ENCODE measurements around the gene KLF16. TPM values are rescaled to one million over a fixed set of nuclear protein-coding genes. Genes with fewer than 3 reads are reported as not detected.

The KLF16 gene
- total and polyA plus RNA-seq, 2 experiments from 2014 or later, result 8.9 to 20.2 TPM

DNA sequence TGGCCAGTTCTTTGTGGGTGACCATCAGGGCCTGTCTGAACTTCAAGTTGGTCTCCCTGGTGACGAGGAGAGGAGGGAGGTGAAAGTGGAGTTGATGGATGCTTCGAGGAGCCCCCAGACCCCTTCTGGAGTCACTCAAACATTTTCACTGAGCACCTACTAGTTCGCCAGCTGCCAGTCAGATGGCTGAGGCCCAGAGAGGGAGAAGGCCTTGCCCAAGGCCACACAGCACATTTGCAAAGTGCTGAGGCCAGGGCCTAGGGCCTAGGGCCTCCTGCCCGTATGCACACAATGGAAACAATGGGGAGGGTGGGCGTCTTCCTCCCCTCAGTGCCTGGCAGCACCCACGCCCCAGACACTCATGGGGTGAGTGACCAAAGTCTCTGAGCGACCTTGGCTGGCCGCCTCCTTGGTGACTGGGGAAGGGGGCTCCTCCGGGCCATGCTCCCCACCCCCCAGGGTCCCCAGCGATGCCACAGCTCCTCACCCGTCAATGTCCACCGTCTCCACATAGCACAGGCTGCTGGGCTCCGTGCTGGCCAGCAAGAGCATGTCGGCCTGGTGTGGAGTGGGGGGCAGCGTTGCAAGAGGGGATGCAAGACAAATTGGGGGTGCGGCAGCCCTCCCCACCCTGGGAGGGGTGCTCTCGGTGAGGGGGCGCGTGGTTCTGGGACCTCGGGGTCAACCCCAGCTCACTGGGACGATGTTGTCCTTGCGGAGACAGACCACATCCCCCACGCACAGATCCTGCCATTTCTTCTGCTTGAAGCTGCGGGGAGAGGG is 57.8 kb downstream of the KLF16 start:
- no peak overlapping the region for H3K4me3 ChIP-seq
- DNase-seq (ENCODE audit: low spot score) (no peak), ATAC-seq (no peak)
- H3K27me3 Mint-ChIP-seq (ENCODE audit: insufficient read depth, low read depth, poor library complexity), result peaks cover 14% of the 10 kb centered on the region
- H3K9me3 Mint-ChIP-seq, result no peaks in the 10 kb centered on the region
- no peak overlapping the region for H3K27ac Mint-ChIP-seq
- no peaks in the 10 kb centered on the region for H3K9me2 ChIP-seq (ENCODE audit: insufficient read depth)
- H3K27ac ChIP-seq (ENCODE audit: low read depth), result no peak overlapping the region
- H3K27me3 ChIP-seq (ENCODE audit: insufficient read depth), result no peaks in the 10 kb centered on the region
- H3K4me3 Mint-ChIP-seq, result no peak overlapping the region
- H3K36me3 Mint-ChIP-seq (ENCODE audit: low read depth), result no peaks in the 10 kb centered on the region
- H2AFZ ChIP-seq, result no peak overlapping the region
- no peaks in the 10 kb centered on the region for H3K36me3 ChIP-seq (ENCODE audit: insufficient read depth)
- no peaks in the 10 kb centered on the region for H3K4me1 Mint-ChIP-seq
- no peak overlapping the region for H3K4me2 ChIP-seq
- no peaks in the 10 kb centered on the region for H3F3A ChIP-seq (replicated peaks; ENCODE audit: low read depth)
- TF ChIP-seq POLR2AphosphoS5 (IDR thresholded peaks at IDR 0.05; ENCODE audit: low read depth) (no peak), ZNF331 (CRISPR knock-in tag; IDR thresholded peaks at IDR 0.05; ENCODE audit: low read depth) (no peak)
- TF ChIP-seq, protein P1, sequence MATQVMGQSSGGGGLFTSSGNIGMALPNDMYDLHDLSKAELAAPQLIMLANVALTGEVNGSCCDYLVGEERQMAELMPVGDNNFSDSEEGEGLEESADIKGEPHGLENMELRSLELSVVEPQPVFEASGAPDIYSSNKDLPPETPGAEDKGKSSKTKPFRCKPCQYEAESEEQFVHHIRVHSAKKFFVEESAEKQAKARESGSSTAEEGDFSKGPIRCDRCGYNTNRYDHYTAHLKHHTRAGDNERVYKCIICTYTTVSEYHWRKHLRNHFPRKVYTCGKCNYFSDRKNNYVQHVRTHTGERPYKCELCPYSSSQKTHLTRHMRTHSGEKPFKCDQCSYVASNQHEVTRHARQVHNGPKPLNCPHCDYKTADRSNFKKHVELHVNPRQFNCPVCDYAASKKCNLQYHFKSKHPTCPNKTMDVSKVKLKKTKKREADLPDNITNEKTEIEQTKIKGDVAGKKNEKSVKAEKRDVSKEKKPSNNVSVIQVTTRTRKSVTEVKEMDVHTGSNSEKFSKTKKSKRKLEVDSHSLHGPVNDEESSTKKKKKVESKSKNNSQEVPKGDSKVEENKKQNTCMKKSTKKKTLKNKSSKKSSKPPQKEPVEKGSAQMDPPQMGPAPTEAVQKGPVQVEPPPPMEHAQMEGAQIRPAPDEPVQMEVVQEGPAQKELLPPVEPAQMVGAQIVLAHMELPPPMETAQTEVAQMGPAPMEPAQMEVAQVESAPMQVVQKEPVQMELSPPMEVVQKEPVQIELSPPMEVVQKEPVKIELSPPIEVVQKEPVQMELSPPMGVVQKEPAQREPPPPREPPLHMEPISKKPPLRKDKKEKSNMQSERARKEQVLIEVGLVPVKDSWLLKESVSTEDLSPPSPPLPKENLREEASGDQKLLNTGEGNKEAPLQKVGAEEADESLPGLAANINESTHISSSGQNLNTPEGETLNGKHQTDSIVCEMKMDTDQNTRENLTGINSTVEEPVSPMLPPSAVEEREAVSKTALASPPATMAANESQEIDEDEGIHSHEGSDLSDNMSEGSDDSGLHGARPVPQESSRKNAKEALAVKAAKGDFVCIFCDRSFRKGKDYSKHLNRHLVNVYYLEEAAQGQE (IDR thresholded peaks at IDR 0.05; ENCODE audit: unreplicated experiment), result no peak
- H4K20me1 ChIP-seq (replicated peaks; ENCODE audit: insufficient read depth), result no peaks in the 10 kb centered on the region
- H3K4me1 ChIP-seq (ENCODE audit: insufficient read depth), result no peaks in the 10 kb centered on the region
- no peaks in the 10 kb centered on the region for H3K79me2 ChIP-seq (replicated peaks; ENCODE audit: insufficient read depth)

DNA sequence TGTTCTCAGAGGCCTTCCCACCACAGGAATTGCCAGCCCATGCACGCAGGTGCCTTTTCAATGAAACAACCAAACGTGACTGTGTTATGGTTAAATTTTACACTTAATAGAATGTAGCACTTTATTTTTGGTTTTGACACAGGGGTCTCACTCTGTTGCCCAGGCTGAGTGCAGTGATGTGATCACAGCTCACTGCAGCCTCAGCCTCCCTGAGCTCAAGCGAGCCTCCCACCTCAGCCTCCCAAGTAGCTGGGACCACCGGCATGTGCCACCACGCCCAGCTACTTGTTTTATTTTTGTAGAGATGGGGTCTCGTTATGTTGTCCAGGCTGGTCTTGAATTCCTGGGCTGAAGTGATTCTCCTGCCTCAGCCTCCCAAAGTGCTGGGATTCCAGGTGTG is 58.5 kb downstream of the KLF16 start:
- no peak for DNase-seq (ENCODE audit: low spot score)
- H3K4me3 ChIP-seq, result no peak overlapping the region
- no peak for ATAC-seq
- TF ChIP-seq, protein P2, sequence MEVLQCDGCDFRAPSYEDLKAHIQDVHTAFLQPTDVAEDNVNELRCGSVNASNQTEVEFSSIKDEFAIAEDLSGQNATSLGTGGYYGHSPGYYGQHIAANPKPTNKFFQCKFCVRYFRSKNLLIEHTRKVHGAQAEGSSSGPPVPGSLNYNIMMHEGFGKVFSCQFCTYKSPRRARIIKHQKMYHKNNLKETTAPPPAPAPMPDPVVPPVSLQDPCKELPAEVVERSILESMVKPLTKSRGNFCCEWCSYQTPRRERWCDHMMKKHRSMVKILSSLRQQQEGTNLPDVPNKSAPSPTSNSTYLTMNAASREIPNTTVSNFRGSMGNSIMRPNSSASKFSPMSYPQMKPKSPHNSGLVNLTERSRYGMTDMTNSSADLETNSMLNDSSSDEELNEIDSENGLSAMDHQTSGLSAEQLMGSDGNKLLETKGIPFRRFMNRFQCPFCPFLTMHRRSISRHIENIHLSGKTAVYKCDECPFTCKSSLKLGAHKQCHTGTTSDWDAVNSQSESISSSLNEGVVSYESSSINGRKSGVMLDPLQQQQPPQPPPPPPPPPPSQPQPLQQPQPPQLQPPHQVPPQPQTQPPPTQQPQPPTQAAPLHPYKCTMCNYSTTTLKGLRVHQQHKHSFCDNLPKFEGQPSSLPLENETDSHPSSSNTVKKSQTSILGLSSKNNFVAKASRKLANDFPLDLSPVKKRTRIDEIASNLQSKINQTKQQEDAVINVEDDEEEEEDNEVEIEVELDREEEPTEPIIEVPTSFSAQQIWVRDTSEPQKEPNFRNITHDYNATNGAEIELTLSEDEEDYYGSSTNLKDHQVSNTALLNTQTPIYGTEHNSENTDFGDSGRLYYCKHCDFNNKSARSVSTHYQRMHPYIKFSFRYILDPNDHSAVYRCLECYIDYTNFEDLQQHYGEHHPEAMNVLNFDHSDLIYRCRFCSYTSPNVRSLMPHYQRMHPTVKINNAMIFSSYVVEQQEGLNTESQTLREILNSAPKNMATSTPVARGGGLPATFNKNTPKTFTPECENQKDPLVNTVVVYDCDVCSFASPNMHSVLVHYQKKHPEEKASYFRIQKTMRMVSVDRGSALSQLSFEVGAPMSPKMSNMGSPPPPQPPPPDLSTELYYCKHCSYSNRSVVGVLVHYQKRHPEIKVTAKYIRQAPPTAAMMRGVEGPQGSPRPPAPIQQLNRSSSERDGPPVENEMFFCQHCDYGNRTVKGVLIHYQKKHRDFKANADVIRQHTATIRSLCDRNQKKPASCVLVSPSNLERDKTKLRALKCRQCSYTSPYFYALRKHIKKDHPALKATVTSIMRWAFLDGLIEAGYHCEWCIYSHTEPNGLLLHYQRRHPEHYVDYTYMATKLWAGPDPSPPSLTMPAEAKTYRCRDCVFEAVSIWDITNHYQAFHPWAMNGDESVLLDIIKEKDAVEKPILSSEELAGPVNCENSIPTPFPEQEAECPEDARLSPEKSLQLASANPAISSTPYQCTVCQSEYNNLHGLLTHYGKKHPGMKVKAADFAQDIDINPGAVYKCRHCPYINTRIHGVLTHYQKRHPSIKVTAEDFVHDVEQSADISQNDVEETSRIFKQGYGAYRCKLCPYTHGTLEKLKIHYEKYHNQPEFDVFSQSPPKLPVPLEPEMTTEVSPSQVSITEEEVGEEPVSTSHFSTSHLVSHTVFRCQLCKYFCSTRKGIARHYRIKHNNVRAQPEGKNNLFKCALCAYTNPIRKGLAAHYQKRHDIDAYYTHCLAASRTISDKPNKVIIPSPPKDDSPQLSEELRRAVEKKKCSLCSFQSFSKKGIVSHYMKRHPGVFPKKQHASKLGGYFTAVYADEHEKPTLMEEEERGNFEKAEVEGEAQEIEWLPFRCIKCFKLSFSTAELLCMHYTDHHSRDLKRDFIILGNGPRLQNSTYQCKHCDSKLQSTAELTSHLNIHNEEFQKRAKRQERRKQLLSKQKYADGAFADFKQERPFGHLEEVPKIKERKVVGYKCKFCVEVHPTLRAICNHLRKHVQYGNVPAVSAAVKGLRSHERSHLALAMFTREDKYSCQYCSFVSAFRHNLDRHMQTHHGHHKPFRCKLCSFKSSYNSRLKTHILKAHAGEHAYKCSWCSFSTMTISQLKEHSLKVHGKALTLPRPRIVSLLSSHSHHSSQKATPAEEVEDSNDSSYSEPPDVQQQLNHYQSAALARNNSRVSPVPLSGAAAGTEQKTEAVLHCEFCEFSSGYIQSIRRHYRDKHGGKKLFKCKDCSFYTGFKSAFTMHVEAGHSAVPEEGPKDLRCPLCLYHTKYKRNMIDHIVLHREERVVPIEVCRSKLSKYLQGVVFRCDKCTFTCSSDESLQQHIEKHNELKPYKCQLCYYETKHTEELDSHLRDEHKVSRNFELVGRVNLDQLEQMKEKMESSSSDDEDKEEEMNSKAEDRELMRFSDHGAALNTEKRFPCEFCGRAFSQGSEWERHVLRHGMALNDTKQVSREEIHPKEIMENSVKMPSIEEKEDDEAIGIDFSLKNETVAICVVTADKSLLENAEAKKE (CRISPR knock-in tag; IDR thresholded peaks at IDR 0.05), result no peak
- TF ChIP-seq, protein P3, sequence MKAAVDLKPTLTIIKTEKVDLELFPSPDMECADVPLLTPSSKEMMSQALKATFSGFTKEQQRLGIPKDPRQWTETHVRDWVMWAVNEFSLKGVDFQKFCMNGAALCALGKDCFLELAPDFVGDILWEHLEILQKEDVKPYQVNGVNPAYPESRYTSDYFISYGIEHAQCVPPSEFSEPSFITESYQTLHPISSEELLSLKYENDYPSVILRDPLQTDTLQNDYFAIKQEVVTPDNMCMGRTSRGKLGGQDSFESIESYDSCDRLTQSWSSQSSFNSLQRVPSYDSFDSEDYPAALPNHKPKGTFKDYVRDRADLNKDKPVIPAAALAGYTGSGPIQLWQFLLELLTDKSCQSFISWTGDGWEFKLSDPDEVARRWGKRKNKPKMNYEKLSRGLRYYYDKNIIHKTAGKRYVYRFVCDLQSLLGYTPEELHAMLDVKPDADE (IDR thresholded peaks at IDR 0.05), result no peak
- no peak for TF ChIP-seq STAT1 (IDR thresholded peaks at IDR 0.05; ENCODE audit: unreplicated experiment)
- TF ChIP-seq, protein P4, sequence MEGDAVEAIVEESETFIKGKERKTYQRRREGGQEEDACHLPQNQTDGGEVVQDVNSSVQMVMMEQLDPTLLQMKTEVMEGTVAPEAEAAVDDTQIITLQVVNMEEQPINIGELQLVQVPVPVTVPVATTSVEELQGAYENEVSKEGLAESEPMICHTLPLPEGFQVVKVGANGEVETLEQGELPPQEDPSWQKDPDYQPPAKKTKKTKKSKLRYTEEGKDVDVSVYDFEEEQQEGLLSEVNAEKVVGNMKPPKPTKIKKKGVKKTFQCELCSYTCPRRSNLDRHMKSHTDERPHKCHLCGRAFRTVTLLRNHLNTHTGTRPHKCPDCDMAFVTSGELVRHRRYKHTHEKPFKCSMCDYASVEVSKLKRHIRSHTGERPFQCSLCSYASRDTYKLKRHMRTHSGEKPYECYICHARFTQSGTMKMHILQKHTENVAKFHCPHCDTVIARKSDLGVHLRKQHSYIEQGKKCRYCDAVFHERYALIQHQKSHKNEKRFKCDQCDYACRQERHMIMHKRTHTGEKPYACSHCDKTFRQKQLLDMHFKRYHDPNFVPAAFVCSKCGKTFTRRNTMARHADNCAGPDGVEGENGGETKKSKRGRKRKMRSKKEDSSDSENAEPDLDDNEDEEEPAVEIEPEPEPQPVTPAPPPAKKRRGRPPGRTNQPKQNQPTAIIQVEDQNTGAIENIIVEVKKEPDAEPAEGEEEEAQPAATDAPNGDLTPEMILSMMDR (conservative IDR thresholded peaks at IDR 0.05; ENCODE audit: low read depth in 2 of 2), result no peak

More for the DNA sequence above, 58.5 kb downstream of the KLF16 start:
- Histone ChIP-seq H3K4me1 (ENCODE audit: insufficient read depth) (no peaks in the 10 kb centered on the region), H2AFZ (no peak overlapping the region), H4K20me1 (replicated peaks; ENCODE audit: insufficient read depth) (no peaks in the 10 kb centered on the region), H3K36me3 (ENCODE audit: insufficient read depth) (no peaks in the 10 kb centered on the region), H3K9me2 (ENCODE audit: insufficient read depth) (no peaks in the 10 kb centered on the region), H3K27me3 (ENCODE audit: insufficient read depth) (no peaks in the 10 kb centered on the region), H3K79me2 (replicated peaks; ENCODE audit: insufficient read depth) (no peaks in the 10 kb centered on the region), H3K4me2 (no peak overlapping the region), H3F3A (replicated peaks; ENCODE audit: low read depth) (no peaks in the 10 kb centered on the region), H3K27ac (ENCODE audit: low read depth) (no peak overlapping the region)
- H3K4me1 Mint-ChIP-seq, result no peaks in the 10 kb centered on the region
- no peak overlapping the region for H3K4me3 Mint-ChIP-seq
- H3K27me3 Mint-ChIP-seq (ENCODE audit: insufficient read depth, low read depth, poor library complexity), result peaks cover 9% of the 10 kb centered on the region
- no peaks in the 10 kb centered on the region for H3K36me3 Mint-ChIP-seq (ENCODE audit: low read depth)
- no peaks in the 10 kb centered on the region for H3K9me3 Mint-ChIP-seq
- H3K27ac Mint-ChIP-seq, result no peak overlapping the region

Measured in GM23338 (cell line).